K562 (cell line): ENCODE data around the gene RABGAP1L. TPM values are rescaled to one million over a fixed set of nuclear protein-coding genes. Genes with fewer than 3 reads are reported as not detected.

Experiments used
- BRD9 ChIP-seq: fragments of 450-650 bp; IDR thresholded peaks from 2 replicates; pipeline ENCODE4 v1.6.1; 2018; ENCODE audit warnings: low read depth; ENCODE audit not compliant: partially characterized antibody
- CBFA2T2 ChIP-seq: fragments of 450-650 bp; conservative IDR thresholded peaks from 2 replicates; pipeline ENCODE4 v1.6.1; 2017; ENCODE audit warnings: mild to moderate bottlenecking
- DDX20 ChIP-seq: fragments of 450-650 bp; IDR thresholded peaks from 2 replicates; pipeline ENCODE4 v1.6.1; 2016; ENCODE audit warnings: missing genetic modification characterization, low read depth, mild to moderate bottlenecking, missing compliant biosample characterization, moderate library complexity
- E2F1 ChIP-seq: sonication (generic); formaldehyde crosslinking; IDR thresholded peaks from 2 replicates; pipeline ENCODE4 v1.8.1; 2023; ENCODE audit warnings: mild to moderate bottlenecking, missing genetic modification reagents, moderate library complexity
- E2F3 ChIP-seq: fragments of 250-450 bp; sonication (Bioruptor Pico); IDR thresholded peaks from 2 replicates; pipeline ENCODE4 v1.4.0; 2020; ENCODE audit warnings: mild to moderate bottlenecking
- ETV6 ChIP-seq, 3 experiments: fragments of 150-350 bp in 1 of 3; sonication (generic) in 1 of 3; formaldehyde crosslinking in 1 of 3; IDR thresholded peaks; 2 replicates each; pipeline versions ENCODE4 v1.6.1 to v1.8.0; 2014 to 2022; ENCODE audit warnings: borderline replicate concordance in 2 of 3, low read depth in 2 of 3, antibody characterized with exemption in 1 of 3, low read length in 1 of 3, mild to moderate bottlenecking in 1 of 3, missing genetic modification reagents in 1 of 3
- EWSR1 ChIP-seq: fragments of 450-650 bp; IDR thresholded peaks from 2 replicates; pipeline ENCODE4 v1.6.1; 2018; ENCODE audit warnings: borderline replicate concordance, mild to moderate bottlenecking, low read depth, moderate library complexity; ENCODE audit not compliant: partially characterized antibody
- GTF2E2 ChIP-seq: fragments of 200-800 bp; sonication (Bioruptor generic); IDR thresholded peaks from 2 replicates; pipeline ENCODE4 v1.6.1; 2016; ENCODE audit warnings: missing genetic modification characterization, missing compliant biosample characterization
- GTF2F1 ChIP-seq: IDR thresholded peaks from 2 replicates; pipeline ENCODE4 v1.6.1; 2011; ENCODE audit warnings: low read depth, low read length, improper control_type of control experiment
- HDAC1 ChIP-seq, 2 experiments: fragments of 450-650 bp; IDR thresholded peaks; 2 replicates each; pipeline ENCODE4 v1.6.1; 2016 to 2017; ENCODE audit warnings: inconsistent platforms in 1 of 2, mild to moderate bottlenecking in 1 of 2, moderate library complexity in 1 of 2
- HES1 ChIP-seq: fragments of 450-650 bp; IDR thresholded peaks from 2 replicates; pipeline ENCODE4 v1.6.1; 2016; ENCODE audit warnings: low read depth, mild to moderate bottlenecking, moderate library complexity
- KLF1 ChIP-seq: fragments of 450-650 bp; IDR thresholded peaks from 2 replicates; pipeline ENCODE4 v1.6.1; 2016; ENCODE audit warnings: missing genetic modification characterization, missing compliant biosample characterization
- KLF16 ChIP-seq: IDR thresholded peaks from 2 replicates; pipeline ENCODE4 v1.6.1; 2016; ENCODE audit warnings: antibody characterized with exemption
- MCM3 ChIP-seq: fragments of 450-650 bp; IDR thresholded peaks from 2 replicates; pipeline ENCODE4 v1.6.1; 2016
- NBN ChIP-seq: fragments of 450-650 bp; IDR thresholded peaks from 2 replicates; pipeline ENCODE4 v1.6.1; 2016; ENCODE audit warnings: low read depth, mild to moderate bottlenecking
- RBM39 ChIP-seq: fragments of 200-400 bp; formaldehyde crosslinking; optimal IDR thresholded peaks from 2 replicates; pipeline ENCODE3; 2018; ENCODE audit warnings: low read depth, low read length
- SAFB2 ChIP-seq: fragments of 200-400 bp; formaldehyde crosslinking; IDR thresholded peaks from 2 replicates; pipeline ENCODE4 v1.6.1; 2018; ENCODE audit warnings: borderline replicate concordance, low read length, low read depth, moderate library complexity; ENCODE audit not compliant: severe bottlenecking
- SIN3B ChIP-seq: fragments of 450-650 bp; IDR thresholded peaks from 2 replicates; pipeline ENCODE4 v1.6.1; 2017; ENCODE audit warnings: low read depth, mild to moderate bottlenecking, moderate library complexity
- SRSF1 ChIP-seq: fragments of 200-400 bp; formaldehyde crosslinking; IDR thresholded peaks from 2 replicates; pipeline ENCODE4 v1.6.1; 2017; ENCODE audit warnings: mild to moderate bottlenecking, low read depth, low read length, moderate library complexity
- SRSF7 ChIP-seq: fragments of 200-400 bp; formaldehyde crosslinking; optimal IDR thresholded peaks from 2 replicates; pipeline ENCODE3; 2017; ENCODE audit warnings: mild to moderate bottlenecking, low read depth, low read length
- ZBTB17 ChIP-seq: fragments of 450-650 bp; formaldehyde crosslinking; IDR thresholded peaks from 2 replicates; pipeline ENCODE4 v1.4.0; 2020; ENCODE audit warnings: mild to moderate bottlenecking
- ZNF41 ChIP-seq: fragments of 250-450 bp; sonication (Bioruptor Pico); conservative IDR thresholded peaks from 2 replicates; pipeline ENCODE4 v1.4.0; 2020; ENCODE audit warnings: mild to moderate bottlenecking
- polyA plus RNA-seq, 8 experiments: library from polyadenylated mRNA; depleted of rRNA in 4 of 8; stranded (reverse) in 5 of 8; unstranded in 3 of 8; fragments of >200 nt; fragmentation: Nextera tagmentation in 2 of 8; fragmentation: Illumina TruSeq in 1 of 8; extraction: Ambion mirVana in 2 of 8; extraction: Trizol in 1 of 8; gene quantifications; 2 replicates each; pipeline versions ENCODE4 v1.2.1 to v1.2.3, GENCODE V29; 2011 to 2014; ENCODE audit warnings: inconsistent platforms in 1 of 8, missing spikeins in 1 of 8
- total RNA-seq, 7 experiments: library from RNA; depleted of rRNA in 6 of 7; stranded (reverse); fragments of >200 nt in 6 of 7; fragmentation: Illumina TruSeq in 2 of 7; extraction: Trizol in 2 of 7; gene quantifications; 2 replicates each; pipeline versions ENCODE4 v1.2.1 to v1.2.3, GENCODE V29; 2011 to 2021; ENCODE audit warnings: low replicate concordance in 1 of 7
- TF ChIP-seq, protein P1 (sequence below): sonication (generic); formaldehyde crosslinking; IDR thresholded peaks from 2 replicates; pipeline ENCODE4 v1.8.0; 2023; ENCODE audit warnings: missing genetic modification reagents, mild to moderate bottlenecking, borderline replicate concordance

RABGAP1L gene
- total and polyA plus RNA-seq, 9 of the 15 experiments (the other 6 are each of a cell fraction or from before 2014, with no cell fraction given) = 16.5 to 44.9 (median 26.7) TPM

DNA sequence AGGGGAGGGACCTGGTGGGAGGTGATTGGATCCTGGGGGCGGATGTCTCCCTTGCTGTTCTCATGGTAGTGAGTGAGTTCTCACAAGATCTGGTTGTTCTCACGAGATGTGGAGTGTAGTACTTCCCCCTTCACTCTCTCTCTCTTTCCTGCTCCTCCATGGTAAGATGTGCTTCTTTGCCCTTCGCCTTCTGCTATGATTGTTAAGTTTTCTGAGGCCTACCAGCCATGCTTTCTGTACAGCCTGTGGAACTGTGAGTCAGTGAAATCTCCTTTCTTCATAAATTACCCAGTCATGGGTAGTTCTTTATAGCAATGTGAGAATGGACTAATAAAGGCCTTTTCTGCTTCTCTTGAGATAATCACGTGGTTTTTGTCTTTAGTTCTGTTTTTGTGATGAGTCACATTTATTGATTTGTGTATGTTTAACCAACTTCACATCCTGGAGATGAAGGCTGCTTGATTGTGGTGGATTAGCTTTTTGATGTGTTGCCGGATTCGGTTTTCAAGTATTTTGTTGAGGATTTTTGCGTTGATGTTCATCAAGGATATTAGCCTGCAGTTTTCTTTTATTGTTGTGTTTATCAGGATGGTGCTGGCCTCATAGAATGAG, 45.5 kb downstream of the RABGAP1L start (continued):
- TF ChIP-seq, protein P1, sequence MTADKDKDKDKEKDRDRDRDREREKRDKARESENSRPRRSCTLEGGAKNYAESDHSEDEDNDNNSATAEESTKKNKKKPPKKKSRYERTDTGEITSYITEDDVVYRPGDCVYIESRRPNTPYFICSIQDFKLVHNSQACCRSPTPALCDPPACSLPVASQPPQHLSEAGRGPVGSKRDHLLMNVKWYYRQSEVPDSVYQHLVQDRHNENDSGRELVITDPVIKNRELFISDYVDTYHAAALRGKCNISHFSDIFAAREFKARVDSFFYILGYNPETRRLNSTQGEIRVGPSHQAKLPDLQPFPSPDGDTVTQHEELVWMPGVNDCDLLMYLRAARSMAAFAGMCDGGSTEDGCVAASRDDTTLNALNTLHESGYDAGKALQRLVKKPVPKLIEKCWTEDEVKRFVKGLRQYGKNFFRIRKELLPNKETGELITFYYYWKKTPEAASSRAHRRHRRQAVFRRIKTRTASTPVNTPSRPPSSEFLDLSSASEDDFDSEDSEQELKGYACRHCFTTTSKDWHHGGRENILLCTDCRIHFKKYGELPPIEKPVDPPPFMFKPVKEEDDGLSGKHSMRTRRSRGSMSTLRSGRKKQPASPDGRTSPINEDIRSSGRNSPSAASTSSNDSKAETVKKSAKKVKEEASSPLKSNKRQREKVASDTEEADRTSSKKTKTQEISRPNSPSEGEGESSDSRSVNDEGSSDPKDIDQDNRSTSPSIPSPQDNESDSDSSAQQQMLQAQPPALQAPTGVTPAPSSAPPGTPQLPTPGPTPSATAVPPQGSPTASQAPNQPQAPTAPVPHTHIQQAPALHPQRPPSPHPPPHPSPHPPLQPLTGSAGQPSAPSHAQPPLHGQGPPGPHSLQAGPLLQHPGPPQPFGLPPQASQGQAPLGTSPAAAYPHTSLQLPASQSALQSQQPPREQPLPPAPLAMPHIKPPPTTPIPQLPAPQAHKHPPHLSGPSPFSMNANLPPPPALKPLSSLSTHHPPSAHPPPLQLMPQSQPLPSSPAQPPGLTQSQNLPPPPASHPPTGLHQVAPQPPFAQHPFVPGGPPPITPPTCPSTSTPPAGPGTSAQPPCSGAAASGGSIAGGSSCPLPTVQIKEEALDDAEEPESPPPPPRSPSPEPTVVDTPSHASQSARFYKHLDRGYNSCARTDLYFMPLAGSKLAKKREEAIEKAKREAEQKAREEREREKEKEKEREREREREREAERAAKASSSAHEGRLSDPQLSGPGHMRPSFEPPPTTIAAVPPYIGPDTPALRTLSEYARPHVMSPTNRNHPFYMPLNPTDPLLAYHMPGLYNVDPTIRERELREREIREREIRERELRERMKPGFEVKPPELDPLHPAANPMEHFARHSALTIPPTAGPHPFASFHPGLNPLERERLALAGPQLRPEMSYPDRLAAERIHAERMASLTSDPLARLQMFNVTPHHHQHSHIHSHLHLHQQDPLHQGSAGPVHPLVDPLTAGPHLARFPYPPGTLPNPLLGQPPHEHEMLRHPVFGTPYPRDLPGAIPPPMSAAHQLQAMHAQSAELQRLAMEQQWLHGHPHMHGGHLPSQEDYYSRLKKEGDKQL (CRISPR knock-in tag) = no peak
- TF ChIP-seq ZBTB17 (peak; percentile 64; the same call in 1 of the 2 replicates), EWSR1 (no peak), RBM39 (no peak), GTF2F1 (no peak), SRSF1 (no peak), E2F3 (CRISPR knock-in tag) (no peak), ETV6 (IDR thresholded peaks at IDR 0.05; ENCODE audit: borderline replicate concordance in 1 of 2, low read depth in 2 of 2, low read length in 1 of 2) (no peak), ETV6 (CRISPR knock-in tag; IDR thresholded peaks at IDR 0.05; ENCODE audit: borderline replicate concordance) (no peak), SIN3B (no peak), HES1 (no peak), BRD9 (no peak), E2F1 (CRISPR knock-in tag) (no peak), SAFB2 (no peak), NBN (peak; percentile 72), KLF16 (no peak), GTF2E2 (tag) (peak; percentile 80), CBFA2T2 (peak; percentile 55), SRSF7 (no peak), KLF1 (no peak), HDAC1 (IDR thresholded peaks at IDR 0.05) (0 out of 4 replicates have a peak, but pooled peaks of 1 of the 2 experiments have one; percentile 44), DDX20 (no peak; the same call in 1 of the 2 replicates), ZNF41 (CRISPR knock-in tag) (no peak), MCM3 (no peak)
